Measurements from ENCODE around the gene LAPTM5. TPM values are rescaled to one million over a fixed set of nuclear protein-coding genes. Genes with fewer than 3 reads are reported as not detected.

LAPTM5 gene
- total and polyA plus RNA-seq, 4 donors = 58.7 to 653 (median 271) TPM

GRCh38 chr1:30746212-30747032 lies 11.2 kb downstream of the LAPTM5 start:
- TF ChIP-seq CTCF (IDR thresholded peaks at IDR 0.05; ENCODE audit: control extremely low read depth, extremely low read depth) = no peak
- Histone ChIP-seq H3K9me3 (ENCODE audit: control insufficient read depth in 4 of 4, insufficient read depth in 3 of 4, low read length in 3 of 4) (no peaks in the 10 kb centered on the region), H3K4me3 (no peak overlapping the region), H3K27ac (ENCODE audit: low read depth in 1 of 2, low read length in 1 of 2) (peak overlapping the region in 1 of 2 donors; percentile 28), H3K9ac (ENCODE audit: insufficient read depth in 1 of 2, low read length in 2 of 2) (no peak overlapping the region), H3K36me3 (ENCODE audit: control insufficient read depth in 4 of 4, insufficient read depth in 4 of 4, low read length in 4 of 4) (peaks cover 0 to 6% (median 0%) of the 10 kb centered on the region in 4 donors), H3K27me3 (ENCODE audit: control insufficient read depth in 3 of 3, insufficient read depth in 3 of 3, low read length in 2 of 3) (no peaks in the 10 kb centered on the region), H3K4me1 (ENCODE audit: control insufficient read depth in 5 of 5, insufficient read depth in 5 of 5, low read length in 5 of 5) (peaks cover 0 to 8% (median 0%) of the 10 kb centered on the region in 5 donors)
- ATAC-seq (ENCODE audit: insufficient read depth, low FRiP score) (no peak), DNase-seq (no peak)
- 79 to 88% methylated on average over 16 of the region's 16 CpGs for WGBS, 2 donors

GRCh38 chr1:30745834-30746208 lies 11.8 kb downstream of the LAPTM5 start:
- no peak for DNase-seq
- H3K9me3 ChIP-seq (ENCODE audit: control insufficient read depth in 4 of 4, insufficient read depth in 3 of 4, low read length in 3 of 4) = no peaks in the 10 kb centered on the region
- H3K9ac ChIP-seq (ENCODE audit: insufficient read depth in 1 of 2, low read length in 2 of 2) = no peak overlapping the region
- WGBS, 2 donors = 63 to 68% methylated on average over 4 of the region's 4 CpGs
- ATAC-seq (ENCODE audit: insufficient read depth, low FRiP score) = no peak
- H3K27ac ChIP-seq (ENCODE audit: low read depth in 1 of 2, low read length in 1 of 2) = no peak overlapping the region
- peaks cover 0 to 6% (median 0%) of the 10 kb centered on the region in 4 donors for H3K36me3 ChIP-seq (ENCODE audit: control insufficient read depth in 4 of 4, insufficient read depth in 4 of 4, low read length in 4 of 4)
- H3K4me1 ChIP-seq (ENCODE audit: control insufficient read depth in 5 of 5, insufficient read depth in 5 of 5, low read length in 5 of 5) = peaks cover 0 to 8% (median 0%) of the 10 kb centered on the region in 5 donors
- H3K27me3 ChIP-seq (ENCODE audit: control insufficient read depth in 3 of 3, insufficient read depth in 3 of 3, low read length in 2 of 3) = no peaks in the 10 kb centered on the region
- H3K4me3 ChIP-seq = no peak overlapping the region
- no peak for TF ChIP-seq CTCF (IDR thresholded peaks at IDR 0.05; ENCODE audit: control extremely low read depth, extremely low read depth)

GRCh38 chr1:30745156-30745833 lies 12.3 kb downstream of the LAPTM5 start:
- H3K4me3 ChIP-seq = no peak overlapping the region
- WGBS, 2 donors = 78 to 79% methylated on average over 14 of the region's 14 CpGs
- TF ChIP-seq CTCF (IDR thresholded peaks at IDR 0.05; ENCODE audit: control extremely low read depth, extremely low read depth) = no peak
- no peaks in the 10 kb centered on the region for H3K9me3 ChIP-seq (ENCODE audit: control insufficient read depth in 4 of 4, insufficient read depth in 3 of 4, low read length in 3 of 4)
- no peaks in the 10 kb centered on the region for H3K27me3 ChIP-seq (ENCODE audit: control insufficient read depth in 3 of 3, insufficient read depth in 3 of 3, low read length in 2 of 3)
- no peak overlapping the region for H3K9ac ChIP-seq (ENCODE audit: insufficient read depth in 1 of 2, low read length in 2 of 2)
- DNase-seq = no peak
- no peak overlapping the region for H3K27ac ChIP-seq (ENCODE audit: low read depth in 1 of 2, low read length in 1 of 2)
- H3K4me1 ChIP-seq (ENCODE audit: control insufficient read depth in 5 of 5, insufficient read depth in 5 of 5, low read length in 5 of 5) = peaks cover 0 to 8% (median 0%) of the 10 kb centered on the region in 5 donors
- peaks cover 0 to 12% (median 0%) of the 10 kb centered on the region in 4 donors for H3K36me3 ChIP-seq (ENCODE audit: control insufficient read depth in 4 of 4, insufficient read depth in 4 of 4, low read length in 4 of 4)
- ATAC-seq (ENCODE audit: insufficient read depth, low FRiP score) = no peak

Measured in lung (tissue), 12 donors.